HG02642 (cell line): ENCODE data around the gene POLN.

Experiments used
- ATAC-seq: cut with Tn5 transposase; IDR thresholded peaks from one replicate; pipeline ENCODE4 v1.9.1; 2021; ENCODE audit warnings: mild to moderate bottlenecking; ENCODE audit not compliant: unreplicated experiment, poor library complexity

Gene POLN

GRCh38 chr4:2092669-2093053 lies 149.3 kb downstream of the POLN start:
- ATAC-seq, result no peak

- no peak for ATAC-seq
Observed at GRCh38 chr4:2091990-2092668, 149.8 kb downstream of the POLN start.

- no peak for ATAC-seq
Observed at GRCh38 chr4:2090642-2091041, 151.3 kb downstream of the POLN start.

GRCh38 chr4:2089222-2089621 lies 152.7 kb downstream of the POLN start:
- ATAC-seq, result no peak

- no peak for ATAC-seq
Observed at GRCh38 chr4:2087170-2087569, 154.8 kb downstream of the POLN start.

GRCh38 chr4:2085496-2085901 lies 156.4 kb downstream of the POLN start:
- no peak for ATAC-seq

- no peak for ATAC-seq
Observed at GRCh38 chr4:2084316-2084715, 157.6 kb downstream of the POLN start.

GRCh38 chr4:2083826-2084160 lies 158.1 kb downstream of the POLN start:
- ATAC-seq, result no peak

- no peak for ATAC-seq
Observed at GRCh38 chr4:2083116-2083825, 158.7 kb downstream of the POLN start.

- ATAC-seq, result no peak
Observed at GRCh38 chr4:2082627-2083026, 159.3 kb downstream of the POLN start.

- ATAC-seq, result no peak
Observed at GRCh38 chr4:2082118-2082517, 159.8 kb downstream of the POLN start.

GRCh38 chr4:2081540-2081939 lies 160.4 kb downstream of the POLN start:
- ATAC-seq, result no peak

- ATAC-seq, result no peak
Observed at GRCh38 chr4:2080429-2081300, 161.3 kb downstream of the POLN start.

- no peak for ATAC-seq
Observed at GRCh38 chr4:2079926-2080325, 162.0 kb downstream of the POLN start.

GRCh38 chr4:2079006-2079405 lies 162.9 kb downstream of the POLN start:
- ATAC-seq, result no peak

- no peak for ATAC-seq
Observed at GRCh38 chr4:2078584-2078983, 163.3 kb downstream of the POLN start.

- ATAC-seq, result no peak
Observed at GRCh38 chr4:2077537-2078460, 164.1 kb downstream of the POLN start.

GRCh38 chr4:2076908-2077536 lies 164.9 kb downstream of the POLN start:
- no peak for ATAC-seq

GRCh38 chr4:2075987-2076907 lies 165.7 kb downstream of the POLN start:
- no peak for ATAC-seq
